GM19099 (cell line): ENCODE results near the gene RPN1.

Experiments used
- POLR2A ChIP-seq: IDR thresholded peaks from 3 replicates; pipeline ENCODE4 v1.6.1; 2011; ENCODE audit warnings: low read depth; ENCODE audit not compliant: insufficient read length; ENCODE audit errors: extremely low read depth

Gene RPN1

GRCh38 chr3:128665362-128666021, 14.9 kb upstream of the RPN1 start:
- no peak for TF ChIP-seq POLR2A

GRCh38 chr3:128663151-128663550, 12.5 kb upstream of the RPN1 start:
- TF ChIP-seq POLR2A, result no peak

- TF ChIP-seq POLR2A, result no peak
These were observed 4.9 kb upstream of the RPN1 start for GRCh38 chr3:128655531-128655930.

GRCh38 chr3:128648940-128649663, 1.5 kb downstream of the RPN1 start:
- TF ChIP-seq POLR2A, result no peak

GRCh38 chr3:128648402-128648801, 2.2 kb downstream of the RPN1 start:
- TF ChIP-seq POLR2A, result no peak

GRCh38 chr3:128647307-128647706, 3.3 kb downstream of the RPN1 start:
- TF ChIP-seq POLR2A, result no peak

GRCh38 chr3:128634075-128634611, 16.5 kb downstream of the RPN1 start:
- TF ChIP-seq POLR2A, result no peak

- TF ChIP-seq POLR2A, result no peak
These were observed 18.3 kb downstream of the RPN1 start for GRCh38 chr3:128632301-128632700.

GRCh38 chr3:128629936-128630335, 20.7 kb downstream of the RPN1 start:
- TF ChIP-seq POLR2A, result no peak

GRCh38 chr3:128625409-128625945, 25.1 kb downstream of the RPN1 start:
- TF ChIP-seq POLR2A, result no peak

- no peak for TF ChIP-seq POLR2A
These were observed 26.0 kb downstream of the RPN1 start for GRCh38 chr3:128624526-128625138.

- TF ChIP-seq POLR2A, result no peak
These were observed 26.8 kb downstream of the RPN1 start for GRCh38 chr3:128623762-128624176.

- TF ChIP-seq POLR2A, result no peak
These were observed 28.7 kb downstream of the RPN1 start for GRCh38 chr3:128621931-128622330.

- TF ChIP-seq POLR2A, result no peak
These were observed 29.4 kb downstream of the RPN1 start for GRCh38 chr3:128621234-128621633.

- TF ChIP-seq POLR2A, result no peak
These were observed 30.3 kb downstream of the RPN1 start for GRCh38 chr3:128620268-128620691.

GRCh38 chr3:128619146-128619890, 31.3 kb downstream of the RPN1 start:
- no peak for TF ChIP-seq POLR2A

- no peak for TF ChIP-seq POLR2A
These were observed 32.3 kb downstream of the RPN1 start for GRCh38 chr3:128618398-128618726.
